Mucosa of stomach (tissue), 1 donor: Measurements from ENCODE around the gene GABRG3.

ENCODE experiments used
- H3K27me3 ChIP-seq: one replicate; pipeline ENCODE4 v1.7.0; 2013; ENCODE audit warnings: mild to moderate bottlenecking, low read length; ENCODE audit not compliant: control insufficient read depth, insufficient read depth
- H3K36me3 ChIP-seq: one replicate; pipeline ENCODE4 v1.7.0; 2013; ENCODE audit warnings: low read length; ENCODE audit not compliant: control insufficient read depth, insufficient read depth
- H3K4me1 ChIP-seq: one replicate; pipeline ENCODE4 v1.7.0; 2013; ENCODE audit warnings: mild to moderate bottlenecking, low read length; ENCODE audit not compliant: control insufficient read depth, insufficient read depth
- H3K4me3 ChIP-seq: one replicate; pipeline ENCODE4 v1.7.0; 2013; ENCODE audit warnings: low read length
- H3K9ac ChIP-seq: one replicate; pipeline ENCODE4 v1.7.0; 2013; ENCODE audit warnings: mild to moderate bottlenecking, low read length, moderate library complexity
- H3K9me3 ChIP-seq: one replicate; pipeline ENCODE4 v1.7.0; 2013; ENCODE audit warnings: mild to moderate bottlenecking, low read length, moderate library complexity; ENCODE audit not compliant: control insufficient read depth
- donor health status: Pancreatic carcinoma.

GABRG3 gene

GRCh38 chr15:27563765-27564370, 592.9 kb downstream of the GABRG3 start:
- Histone ChIP-seq H3K4me3 (no peak overlapping the region), H3K36me3 (no peaks in the 10 kb centered on the region), H3K4me1 (no peaks in the 10 kb centered on the region), H3K27me3 (no peaks in the 10 kb centered on the region), H3K9me3 (no peaks in the 10 kb centered on the region), H3K9ac (no peak overlapping the region)

- Histone ChIP-seq H3K9me3 (no peaks in the 10 kb centered on the region), H3K4me3 (no peak overlapping the region), H3K36me3 (no peaks in the 10 kb centered on the region), H3K4me1 (no peaks in the 10 kb centered on the region), H3K27me3 (no peaks in the 10 kb centered on the region), H3K9ac (no peak overlapping the region)
Observed at GRCh38 chr15:27564656-27565055, 593.7 kb downstream of the GABRG3 start.

DNA sequence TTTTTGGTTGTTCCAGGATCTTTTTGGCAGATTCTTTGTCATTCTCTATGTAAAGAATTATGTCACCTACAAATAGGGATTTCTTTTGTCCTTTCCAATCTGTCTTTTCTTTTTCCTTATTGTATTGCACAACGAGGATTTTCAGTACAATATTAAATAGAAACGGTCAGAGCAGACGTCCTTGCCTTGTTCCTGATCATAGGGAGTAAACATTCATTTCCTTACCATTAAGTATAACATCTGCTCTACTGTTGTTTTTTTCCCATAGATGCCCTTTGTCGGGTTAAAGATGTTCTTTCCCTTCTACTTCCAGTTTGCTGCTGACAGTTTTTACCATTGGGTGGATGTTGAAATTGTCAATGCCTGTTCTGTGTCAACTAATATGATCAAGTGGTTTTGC, 599.8 kb downstream of the GABRG3 start:
- no peak overlapping the region for H3K4me3 ChIP-seq
- no peaks in the 10 kb centered on the region for H3K36me3 ChIP-seq
- no peaks in the 10 kb centered on the region for H3K4me1 ChIP-seq
- no peak overlapping the region for H3K9ac ChIP-seq
- no peaks in the 10 kb centered on the region for H3K9me3 ChIP-seq
- H3K27me3 ChIP-seq, result no peaks in the 10 kb centered on the region

DNA sequence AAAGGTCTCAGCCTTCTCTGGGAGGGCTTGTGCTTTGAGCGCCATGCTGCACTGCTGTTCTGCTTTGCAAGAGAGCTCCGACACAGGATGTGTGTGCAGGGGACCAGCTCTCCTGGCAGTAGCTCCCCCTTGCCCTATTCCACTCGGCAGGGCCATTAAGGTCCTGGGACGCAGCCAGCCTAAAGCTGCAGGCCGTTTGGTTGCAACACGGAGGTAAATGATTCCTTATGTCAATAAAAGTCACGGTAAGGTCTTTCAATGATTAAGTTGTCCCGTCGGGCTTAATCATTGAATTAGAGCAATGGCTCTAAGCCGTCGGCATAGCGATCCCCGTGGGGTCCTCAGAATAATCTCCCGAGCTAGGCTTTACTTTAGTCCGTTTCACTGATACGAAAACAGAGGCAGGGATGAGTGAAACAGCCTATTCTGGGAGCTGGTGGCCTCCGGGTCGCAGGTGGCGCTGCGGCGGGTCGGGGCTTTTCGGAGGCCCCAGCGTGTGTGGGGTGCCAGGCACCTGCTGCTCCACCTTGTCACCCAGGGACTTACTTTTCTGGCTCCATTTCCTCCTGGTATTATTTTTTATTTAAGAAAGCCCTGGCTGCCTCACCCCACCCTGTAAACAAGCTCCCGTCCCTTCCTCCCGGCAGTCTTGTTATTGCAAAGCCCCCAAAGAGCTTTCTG, 603.0 kb downstream of the GABRG3 start:
- Histone ChIP-seq H3K9ac (no peak overlapping the region), H3K4me1 (no peaks in the 10 kb centered on the region), H3K4me3 (no peak overlapping the region), H3K27me3 (no peaks in the 10 kb centered on the region), H3K36me3 (no peaks in the 10 kb centered on the region), H3K9me3 (no peaks in the 10 kb centered on the region)

GRCh38 chr15:27574541-27575054, 603.6 kb downstream of the GABRG3 start:
- no peaks in the 10 kb centered on the region for H3K36me3 ChIP-seq
- H3K9ac ChIP-seq, result no peak overlapping the region
- H3K4me1 ChIP-seq, result no peaks in the 10 kb centered on the region
- no peak overlapping the region for H3K4me3 ChIP-seq
- H3K9me3 ChIP-seq, result no peaks in the 10 kb centered on the region
- H3K27me3 ChIP-seq, result no peaks in the 10 kb centered on the region

- H3K9ac ChIP-seq, result no peak overlapping the region
- no peaks in the 10 kb centered on the region for H3K9me3 ChIP-seq
- no peak overlapping the region for H3K4me3 ChIP-seq
- no peaks in the 10 kb centered on the region for H3K27me3 ChIP-seq
- H3K4me1 ChIP-seq, result no peaks in the 10 kb centered on the region
- H3K36me3 ChIP-seq, result no peaks in the 10 kb centered on the region
Observed at GRCh38 chr15:27575521-27575920, 604.5 kb downstream of the GABRG3 start.

GRCh38 chr15:27576576-27576975, 605.6 kb downstream of the GABRG3 start:
- Histone ChIP-seq H3K9me3 (no peaks in the 10 kb centered on the region), H3K27me3 (no peaks in the 10 kb centered on the region), H3K36me3 (no peaks in the 10 kb centered on the region), H3K4me3 (no peak overlapping the region), H3K9ac (no peak overlapping the region), H3K4me1 (no peaks in the 10 kb centered on the region)

GRCh38 chr15:27579738-27580137, 608.8 kb downstream of the GABRG3 start:
- H3K27me3 ChIP-seq, result no peaks in the 10 kb centered on the region
- H3K9ac ChIP-seq, result no peak overlapping the region
- H3K4me3 ChIP-seq, result no peak overlapping the region
- H3K36me3 ChIP-seq, result no peaks in the 10 kb centered on the region
- no peaks in the 10 kb centered on the region for H3K4me1 ChIP-seq
- H3K9me3 ChIP-seq, result no peaks in the 10 kb centered on the region

DNA sequence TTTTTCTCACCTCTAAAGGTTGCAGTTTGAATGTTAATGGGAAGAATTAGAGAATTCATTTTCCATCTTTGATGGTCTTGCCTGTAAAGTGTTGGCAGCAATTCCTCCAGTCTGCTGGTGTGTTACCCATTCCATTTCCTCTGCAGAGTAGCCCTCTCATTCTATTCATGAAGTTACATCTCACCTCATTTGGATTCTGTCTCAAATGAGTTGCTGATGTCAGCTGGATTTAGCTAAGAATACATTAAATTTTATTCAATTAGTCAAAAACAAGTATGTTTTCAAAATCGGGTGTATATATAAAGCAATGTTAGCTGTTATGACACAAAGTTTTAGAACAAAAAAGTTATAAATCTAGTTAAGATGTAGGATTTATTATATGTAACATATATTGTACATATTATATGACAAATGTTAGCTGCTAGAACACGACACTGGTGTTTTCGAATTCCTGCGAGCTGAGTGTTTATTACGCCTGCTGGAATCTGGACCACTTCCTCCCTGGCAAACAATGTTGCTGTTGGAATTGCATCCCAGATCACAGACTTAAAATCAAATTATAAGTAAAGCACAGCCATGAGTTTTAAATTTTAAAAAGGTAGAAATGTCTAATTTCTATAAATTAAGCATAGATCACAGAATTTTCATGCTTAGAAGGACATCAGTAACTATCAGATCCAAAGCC, 611.9 kb downstream of the GABRG3 start:
- Histone ChIP-seq H3K36me3 (no peaks in the 10 kb centered on the region), H3K4me1 (no peaks in the 10 kb centered on the region)

GRCh38 chr15:27583651-27584050, 612.7 kb downstream of the GABRG3 start:
- Histone ChIP-seq H3K4me3 (no peak overlapping the region), H3K36me3 (no peaks in the 10 kb centered on the region), H3K27me3 (no peaks in the 10 kb centered on the region), H3K9me3 (no peaks in the 10 kb centered on the region), H3K9ac (no peak overlapping the region), H3K4me1 (no peaks in the 10 kb centered on the region)

More for the DNA sequence above, 611.9 kb downstream of the GABRG3 start:
- no peak overlapping the region for H3K4me3 ChIP-seq
- no peaks in the 10 kb centered on the region for H3K9me3 ChIP-seq
- H3K9ac ChIP-seq, result no peak overlapping the region
- no peaks in the 10 kb centered on the region for H3K27me3 ChIP-seq

GRCh38 chr15:27585041-27585640, 614.2 kb downstream of the GABRG3 start:
- no peaks in the 10 kb centered on the region for H3K4me1 ChIP-seq

DNA sequence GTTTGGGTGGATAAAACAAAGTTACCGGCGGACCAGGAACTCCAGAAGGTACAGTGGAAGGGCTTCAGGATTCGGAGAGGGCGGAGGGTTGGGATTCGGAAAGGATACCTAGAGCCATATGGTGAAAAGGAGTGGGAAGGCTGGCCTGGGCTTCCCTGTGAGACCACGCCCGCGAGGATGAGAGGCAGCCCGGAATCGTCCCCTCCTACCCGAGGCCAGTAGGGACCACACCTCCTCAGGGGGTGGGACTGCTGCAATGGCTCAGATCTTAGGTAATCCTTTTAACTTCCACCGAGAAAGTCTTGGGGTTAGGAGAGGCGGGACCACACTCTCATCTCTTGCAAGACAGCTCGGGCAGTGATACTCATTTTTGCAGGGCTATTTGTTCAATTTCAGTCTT, 616.8 kb downstream of the GABRG3 start:
- Histone ChIP-seq H3K4me3 (no peak overlapping the region), H3K36me3 (no peaks in the 10 kb centered on the region), H3K9me3 (no peaks in the 10 kb centered on the region), H3K27me3 (no peaks in the 10 kb centered on the region), H3K4me1 (no peaks in the 10 kb centered on the region), H3K9ac (no peak overlapping the region)

More at GRCh38 chr15:27585041-27585640, 614.2 kb downstream of the GABRG3 start:
- H3K9ac ChIP-seq, result no peak overlapping the region
- no peaks in the 10 kb centered on the region for H3K36me3 ChIP-seq
- no peak overlapping the region for H3K4me3 ChIP-seq
- H3K9me3 ChIP-seq, result no peaks in the 10 kb centered on the region
- H3K27me3 ChIP-seq, result no peaks in the 10 kb centered on the region
